Endothelial cell of umbilical vein (primary cell): ENCODE measurements around the gene SDR9C7. TPM values are rescaled to one million over a fixed set of nuclear protein-coding genes. Genes with fewer than 3 reads are reported as not detected.

Experiments
- BruUV-seq: library from RNA; stranded (reverse); fragments of 400-500 nt; replicated peaks from 2 replicates; lab custom pipeline; 2021; lab: Mats Ljungman, UMichigan
- CTCF ChIA-PET: fragments of 300-600, 350-600 bp; sonication (Branson Sonifier 250); formaldehyde crosslinking; loops from one replicate; lab custom pipeline; 2021; ENCODE audit warnings: antibody characterized with exemption, inconsistent platforms; lab: Charles Lee
- POLR2A ChIA-PET: fragments of 300-600, 350-600 bp; sonication (Branson Sonifier 250); formaldehyde crosslinking; loops from one replicate; lab custom pipeline; 2021; ENCODE audit warnings: antibody characterized with exemption, inconsistent platforms; lab: Charles Lee
- DNase-seq: peaks from one replicate; pipeline ENCODE4 v3.0.0-alpha.2; 2011; ENCODE audit warnings: low read depth, low spot score
- FAIRE-seq: peaks from 2 replicates; lab custom pipeline; 2011; peaks lifted over from hg19 to GRCh38; lab: Jason Lieb, UNC
- H2AFZ ChIP-seq: 2 replicates; pipeline ENCODE4 v1.6.0; 2012; ENCODE audit warnings: low read depth, low read length, control low read depth, inconsistent platforms
- H3K27ac ChIP-seq: 2 replicates; pipeline ENCODE4 v1.5.1; 2011; ENCODE audit warnings: low read depth, mild to moderate bottlenecking, control low read depth, low read length, moderate library complexity; ENCODE audit not compliant: insufficient read depth
- H3K27me3 ChIP-seq, 2 experiments: 2 replicates each; pipeline versions ENCODE4 v1.6.0 to v1.6.1; 2011; ENCODE audit warnings: low read length in 2 of 2, mixed read lengths in 1 of 2; ENCODE audit not compliant: control insufficient read depth in 2 of 2, insufficient read depth in 2 of 2
- H3K36me3 ChIP-seq, 2 experiments: 2 replicates in 1 of 2; 3 replicates in 1 of 2; pipeline ENCODE4 v1.5.1; 2011; ENCODE audit warnings: low read length in 2 of 2, mild to moderate bottlenecking in 1 of 2, moderate library complexity in 1 of 2; ENCODE audit not compliant: control insufficient read depth in 2 of 2, insufficient read depth in 2 of 2; ENCODE audit errors: extremely low read depth in 1 of 2
- H3K4me1 ChIP-seq: 3 replicates; pipeline ENCODE4 v1.5.1; 2011; ENCODE audit warnings: mild to moderate bottlenecking, low read length; ENCODE audit not compliant: control insufficient read depth, insufficient read depth; ENCODE audit errors: extremely low read depth
- H3K4me2 ChIP-seq: 2 replicates; pipeline ENCODE4 v1.6.1; 2011; ENCODE audit warnings: low read length, control low read depth, mixed read lengths; ENCODE audit not compliant: insufficient read depth
- H3K4me3 ChIP-seq, 3 experiments: fragments of 200-600 bp in 1 of 3; sonication (generic), shearing (Covaris generic) in 1 of 3; replicated peaks in 1 of 3; 2 replicates each; pipeline ENCODE4 v1.5.1; 2011 to 2016; ENCODE audit warnings: control low read depth in 3 of 3, low read length in 3 of 3, mild to moderate bottlenecking in 2 of 3, inconsistent platforms in 1 of 3, low read depth in 1 of 3, moderate library complexity in 1 of 3; ENCODE audit not compliant: insufficient read depth in 1 of 3
- H3K79me2 ChIP-seq: 2 replicates; pipeline ENCODE4 v1.6.0; 2012; ENCODE audit warnings: low read length, inconsistent platforms; ENCODE audit not compliant: control insufficient read depth, insufficient read depth
- H3K9ac ChIP-seq: replicated peaks from 2 replicates; pipeline ENCODE3; 2011; ENCODE audit warnings: low read length, control low read depth; ENCODE audit not compliant: insufficient read depth; ENCODE audit errors: extremely low read depth
- H3K9me1 ChIP-seq: replicated peaks from 3 replicates; pipeline ENCODE4 v1.6.0; 2011; ENCODE audit warnings: mild to moderate bottlenecking, low read length; ENCODE audit not compliant: control insufficient read depth, insufficient read depth; ENCODE audit errors: extremely low read depth
- H3K9me3 ChIP-seq: replicated peaks from 2 replicates; pipeline ENCODE4 v1.5.1; 2012; ENCODE audit warnings: low read length, inconsistent platforms; ENCODE audit not compliant: control insufficient read depth, insufficient read depth
- H4K20me1 ChIP-seq: replicated peaks from 2 replicates; pipeline ENCODE3; 2011; ENCODE audit warnings: mild to moderate bottlenecking, low read length; ENCODE audit not compliant: control insufficient read depth, insufficient read depth; ENCODE audit errors: extremely low read depth
- CTCF ChIP-seq, 2 donors: IDR thresholded peaks; 1 replicate in 1 of 2; 2 replicates in 1 of 2; pipeline ENCODE4 v1.5.1; 2011; ENCODE audit warnings: low read length in 2 of 2, mild to moderate bottlenecking in 2 of 2, moderate library complexity in 2 of 2, control low read depth in 1 of 2, inconsistent platforms in 1 of 2, low read depth in 1 of 2; ENCODE audit not compliant: insufficient read depth in 1 of 2; ENCODE audit errors: extremely low read depth in 1 of 2
- EZH2 ChIP-seq: IDR thresholded peaks from 2 replicates; pipeline ENCODE4 v1.6.1; 2012; ENCODE audit warnings: borderline replicate concordance, low read depth, mild to moderate bottlenecking, moderate library complexity, low read length, inconsistent platforms; ENCODE audit not compliant: severe bottlenecking
- FOS ChIP-seq: IDR thresholded peaks from 2 replicates; pipeline ENCODE4 v1.6.1; 2011; ENCODE audit warnings: mild to moderate bottlenecking, low read length, moderate library complexity, borderline replicate concordance; ENCODE audit not compliant: insufficient read depth
- GATA2 ChIP-seq: IDR thresholded peaks from 2 replicates; pipeline ENCODE4 v1.7.0; 2011; ENCODE audit warnings: low read depth, mild to moderate bottlenecking, moderate library complexity, mixed read lengths, low read length; ENCODE audit not compliant: insufficient read length, insufficient read depth
- JUN ChIP-seq: IDR thresholded peaks from 2 replicates; pipeline ENCODE4 v1.6.1; 2011; ENCODE audit warnings: borderline replicate concordance, low read depth; ENCODE audit not compliant: insufficient read length, insufficient read depth
- MAX ChIP-seq: IDR thresholded peaks from 2 replicates; pipeline ENCODE4 v1.6.1; 2011; ENCODE audit not compliant: insufficient read depth, insufficient read length
- MYC ChIP-seq: IDR thresholded peaks from one replicate; pipeline ENCODE4 v1.6.1; 2011; ENCODE audit warnings: mild to moderate bottlenecking, low read depth, low read length
- POLR2A ChIP-seq: IDR thresholded peaks from 2 replicates; pipeline ENCODE4 v1.6.1; 2012; ENCODE audit warnings: low read depth, mild to moderate bottlenecking, control low read depth, low read length
- POLR2AphosphoS5 ChIP-seq: IDR thresholded peaks from 2 replicates; pipeline ENCODE4 v1.6.1; 2012; ENCODE audit warnings: low read depth, mild to moderate bottlenecking, control low read depth, low read length, moderate library complexity; ENCODE audit not compliant: insufficient read depth
- dilution Hi-C: fragments of 300-500 bp; cut with MboI; formaldehyde crosslinking; loops from one replicate; pipeline ENCODE4 v1.15.0; 2019; ENCODE audit warnings: low sequenced_read_pairs; ENCODE audit not compliant: extremely low pct_ligation_motif_present
- intact Hi-C: fragments of 100-400 bp; cut with micrococcal nuclease; formaldehyde crosslinking; loops from one replicate; pipeline ENCODE4 v1.10.0; 2022
- polyA plus RNA-seq, 4 experiments: library from polyadenylated mRNA; depleted of rRNA in 3 of 4; stranded (reverse) in 3 of 4; unstranded in 1 of 4; fragments of >200 nt; gene quantifications; 2 replicates each; pipeline versions ENCODE4 v1.2.1 to v1.2.3, GENCODE V29; 2011 to 2012; ENCODE audit warnings: missing spikeins in 1 of 4
- total RNA-seq: library from RNA; stranded (reverse); gene quantifications from 2 replicates; pipeline ENCODE4 v1.2.3, GENCODE V29; 2021

The SDR9C7 gene
- total and polyA plus RNA-seq, 2 donors (not counting 3 experiments of a cell fraction or from before 2014, with no cell fraction given), result not detected

- ChIA-PET CTCF (interaction anchor here (1.0 kb wide), 1 partner anchor 58 kb away, joined by 4 read pairs; no protein-coding TSS in a partner anchor), POLR2A (no interaction called here)
- no peak for TF ChIP-seq POLR2AphosphoS5
- TF ChIP-seq FOS, result no peak
- no peak for TF ChIP-seq CTCF (IDR thresholded peaks at IDR 0.05; ENCODE audit: extremely low read depth in 1 of 2, insufficient read depth in 1 of 2, low read depth in 1 of 2, low read length in 2 of 2)
- no peak for TF ChIP-seq POLR2A
- TF ChIP-seq JUN, result no peak
- Histone ChIP-seq H3K27ac (no peak overlapping the region), H3K9ac (no peak overlapping the region), H2AFZ (no peak overlapping the region), H3K36me3 (no peaks in the 10 kb centered on the region), H3K9me3 (no peaks in the 10 kb centered on the region), H3K79me2 (no peaks in the 10 kb centered on the region), H3K9me1 (no peaks in the 10 kb centered on the region), H4K20me1 (no peaks in the 10 kb centered on the region), H3K4me1 (no peaks in the 10 kb centered on the region), H3K4me2 (no peak overlapping the region), H3K27me3 (peaks cover 0 to 2% of the 10 kb centered on the region in 2 experiments), H3K4me3 (no peak overlapping the region)
- BruUV-seq, result no TSS peak
- DNase-seq (no peak), FAIRE-seq (no peak)
- dilution Hi-C loops, result no loop called here
- intact Hi-C loops, result no loop called here
Measured at GRCh38 chr12:56897844-56898361, 36.3 kb downstream of the SDR9C7 start.

- no peak overlapping the region for H2AFZ ChIP-seq
- H3K9ac ChIP-seq, result no peak overlapping the region
- TF ChIP-seq JUN (no peak), CTCF (IDR thresholded peaks at IDR 0.05; ENCODE audit: extremely low read depth in 1 of 2, insufficient read depth in 1 of 2, low read depth in 1 of 2, low read length in 2 of 2) (no peak), POLR2A (no peak), MAX (no peak), EZH2 (no peak), FOS (no peak), POLR2AphosphoS5 (no peak), GATA2 (no peak), MYC (no peak)
- peaks cover 0 to 2% of the 10 kb centered on the region in 2 experiments for H3K27me3 ChIP-seq
- BruUV-seq, result no TSS peak
- no peak overlapping the region for H3K4me2 ChIP-seq
- H3K4me3 ChIP-seq, result no peak overlapping the region
- no peaks in the 10 kb centered on the region for H3K4me1 ChIP-seq
- no peaks in the 10 kb centered on the region for H4K20me1 ChIP-seq
- H3K9me3 ChIP-seq, result no peaks in the 10 kb centered on the region
- no peaks in the 10 kb centered on the region for H3K36me3 ChIP-seq
- H3K79me2 ChIP-seq, result no peaks in the 10 kb centered on the region
- H3K9me1 ChIP-seq, result no peaks in the 10 kb centered on the region
- intact Hi-C loops (no loop called here), dilution Hi-C loops (no loop called here)
- no peak for DNase-seq
- CTCF ChIA-PET, result no interaction called here
- FAIRE-seq, result no peak
- POLR2A ChIA-PET, result no interaction called here
- H3K27ac ChIP-seq, result no peak overlapping the region
Measured at GRCh38 chr12:56896082-56896481, 38.1 kb downstream of the SDR9C7 start.
